IMR-90 (cell line): ENCODE data around the gene BPTF. TPM values are rescaled to one million over a fixed set of nuclear protein-coding genes. Genes with fewer than 3 reads are reported as not detected.
"Not testable (repeated sequence)": the region's sequence is repeated elsewhere in the genome, so short reads cannot be mapped to it uniquely, and the experiment has no call there.

ENCODE experiments used
- ATAC-seq: fragments of 200-7000 bp; cut with Tn5 transposase; 2 replicates; pipeline ENCODE4 v1.9.1; 2020; ENCODE audit warnings: low read depth, mild to moderate bottlenecking, moderate library complexity
- BruUV-seq: library from RNA; stranded (reverse); fragments of 400-500 nt; replicated peaks from 2 replicates; lab custom pipeline; 2021; lab: Mats Ljungman, UMichigan
- CTCF ChIA-PET: fragments of 300-600 bp; formaldehyde crosslinking; extraction: SDS; loops from one replicate; lab custom pipeline; 2021; ENCODE audit warnings: antibody characterized with exemption; lab: Yijun Ruan, JAX
- POLR2A ChIA-PET: fragments of 300-600 bp; sonication (Branson Sonifier 250); formaldehyde crosslinking; loops from one replicate; lab custom pipeline; 2022; ENCODE audit warnings: antibody characterized with exemption; ENCODE audit not compliant: unreplicated experiment; lab: Charles Lee
- DNase-seq: peaks from one replicate; pipeline ENCODE4 v3.0.0; 2013
- H2AFZ ChIP-seq: replicated peaks from 2 replicates; pipeline ENCODE3; 2013; ENCODE audit warnings: low read length, mild to moderate bottlenecking; ENCODE audit not compliant: poor library complexity
- H2AK5ac ChIP-seq: 2 replicates; pipeline ENCODE4 v1.6.1; 2013; ENCODE audit warnings: low read depth, low read length, inconsistent platforms
- H2AK9ac ChIP-seq: replicated peaks from 2 replicates; pipeline ENCODE3; 2013; ENCODE audit warnings: mild to moderate bottlenecking, low read depth, low read length, moderate library complexity; ENCODE audit not compliant: poor library complexity
- H2BK120ac ChIP-seq: 2 replicates; pipeline ENCODE4 v1.6.1; 2013; ENCODE audit warnings: low read depth, low read length, inconsistent platforms
- H2BK15ac ChIP-seq: 3 replicates; pipeline ENCODE4 v1.6.1; 2013; ENCODE audit warnings: low read depth, low read length, inconsistent platforms
- H2BK20ac ChIP-seq: 2 replicates; pipeline ENCODE4 v1.6.1; 2013; ENCODE audit warnings: low read depth, mild to moderate bottlenecking, inconsistent platforms, low read length, moderate library complexity
- H2BK5ac ChIP-seq: 2 replicates; pipeline ENCODE4 v1.6.1; 2013; ENCODE audit warnings: mild to moderate bottlenecking, low read depth, low read length, inconsistent platforms; ENCODE audit not compliant: poor library complexity, severe bottlenecking
- H3K14ac ChIP-seq: replicated peaks from 2 replicates; pipeline ENCODE4 v1.6.1; 2013; ENCODE audit warnings: low read depth, low read length, inconsistent platforms
- H3K18ac ChIP-seq: 2 replicates; pipeline ENCODE4 v1.6.1; 2013; ENCODE audit warnings: low read depth, low read length, control low read depth
- H3K23ac ChIP-seq: 2 replicates; pipeline ENCODE4 v1.6.1; 2013; ENCODE audit warnings: low read depth, low read length, inconsistent platforms
- H3K27ac ChIP-seq: 2 replicates; pipeline ENCODE4 v1.5.1; 2013; ENCODE audit warnings: mild to moderate bottlenecking, control low read depth, low read length; ENCODE audit not compliant: insufficient read depth
- H3K27me3 ChIP-seq: 2 replicates; pipeline ENCODE4 v1.6.1; 2013; ENCODE audit warnings: low read length; ENCODE audit not compliant: control insufficient read depth, insufficient read depth
- H3K36me3 ChIP-seq: 2 replicates; pipeline ENCODE4 v1.6.1; 2013; ENCODE audit warnings: low read length, mixed read lengths; ENCODE audit not compliant: control insufficient read depth, insufficient read depth
- H3K4ac ChIP-seq: 2 replicates; pipeline ENCODE4 v1.6.1; 2013; ENCODE audit warnings: low read depth, low read length, inconsistent platforms
- H3K4me1 ChIP-seq: 2 replicates; pipeline ENCODE4 v1.6.1; 2013; ENCODE audit warnings: low read length, mixed read lengths; ENCODE audit not compliant: control insufficient read depth, insufficient read depth
- H3K4me2 ChIP-seq: 2 replicates; pipeline ENCODE4 v1.6.1; 2013; ENCODE audit warnings: low read depth, mild to moderate bottlenecking, control low read depth, low read length, moderate library complexity
- H3K4me3 ChIP-seq: 2 replicates; pipeline ENCODE4 v1.5.1; 2013; ENCODE audit warnings: low read depth, mild to moderate bottlenecking, control low read depth, low read length, moderate library complexity; ENCODE audit not compliant: insufficient read depth
- H3K56ac ChIP-seq: 2 replicates; pipeline ENCODE4 v1.6.1; 2013; ENCODE audit warnings: low read length, inconsistent platforms; ENCODE audit not compliant: insufficient read depth; ENCODE audit errors: extremely low read depth
- H3K79me1 ChIP-seq, 2 experiments: 2 replicates each; pipeline ENCODE4 v1.6.1; 2013; ENCODE audit warnings: low read length in 2 of 2, inconsistent platforms in 1 of 2, low read depth in 1 of 2
- H3K9ac ChIP-seq: 2 replicates; pipeline ENCODE4 v1.6.1; 2013; ENCODE audit warnings: low read depth, low read length, control low read depth
- H3K9me1 ChIP-seq: 2 replicates; pipeline ENCODE4 v1.6.1; 2013; ENCODE audit warnings: low read length, inconsistent platforms; ENCODE audit not compliant: insufficient read depth
- H3K9me3 ChIP-seq: 2 replicates; pipeline ENCODE4 v1.6.1; 2013; ENCODE audit warnings: low read length; ENCODE audit not compliant: control insufficient read depth, insufficient read depth
- H4K20me1 ChIP-seq: 2 replicates; pipeline ENCODE4 v1.6.1; 2013; ENCODE audit warnings: low read length, inconsistent platforms; ENCODE audit not compliant: insufficient read depth
- H4K5ac ChIP-seq: 2 replicates; pipeline ENCODE4 v1.6.1; 2013; ENCODE audit warnings: mild to moderate bottlenecking, low read depth, low read length, control low read depth
- H4K8ac ChIP-seq, 2 experiments: 2 replicates each; pipeline ENCODE4 v1.6.1; 2013; ENCODE audit warnings: low read depth in 2 of 2, low read length in 2 of 2, control low read depth in 1 of 2, inconsistent platforms in 1 of 2
- H4K91ac ChIP-seq: 2 replicates; pipeline ENCODE4 v1.6.1; 2013; ENCODE audit warnings: low read depth, low read length, inconsistent platforms; ENCODE audit not compliant: insufficient read depth
- WGBS, 2 experiments: methylation state at CpG; one replicate each; pipeline versions ENCODE4 v1.1.5 to v1.1.7; 2013; ENCODE audit warnings: missing lambda C conversion rate in 2 of 2; ENCODE audit not compliant: insufficient read length in 1 of 2; ENCODE audit errors: extremely low coverage in 2 of 2; 5-methylcytosine and 5-hydroxymethylcytosine counted together
- dilution Hi-C: fragments of 300-500 bp; cut with HindIII; formaldehyde crosslinking; loops from one replicate; pipeline ENCODE4 v1.14.3; 2018; ENCODE audit warnings: low sequenced_read_pairs; ENCODE audit not compliant: unreplicated experiment
- in situ Hi-C: fragments of 300-500 bp; cut with MboI; formaldehyde crosslinking; loops from 3 replicates; pipeline ENCODE4 v1.14.3; 2019; ENCODE audit warnings: low sequenced_read_pairs, inconsistent platforms, mixed read lengths
- intact Hi-C: fragments of 100-400 bp; cut with micrococcal nuclease; formaldehyde crosslinking; loops from 2 replicates; pipeline ENCODE4 v1.10.0; 2022
- polyA plus RNA-seq, 3 experiments: library from polyadenylated mRNA; depleted of rRNA; stranded (reverse); fragments of >200 nt; gene quantifications; 2 replicates each; pipeline ENCODE4 v1.2.3, GENCODE V29; 2012; ENCODE audit warnings: low replicate concordance in 1 of 3
- total RNA-seq: library from RNA; depleted of rRNA; stranded (reverse); fragments of >200 nt; gene quantifications from 2 replicates; pipeline ENCODE4 v1.2.3, GENCODE V29; 2012

BPTF gene
- total and polyA plus RNA-seq, 2 of the 4 experiments (the other 2 are of a cell fraction), result 32.3 to 35.7 TPM

DNA sequence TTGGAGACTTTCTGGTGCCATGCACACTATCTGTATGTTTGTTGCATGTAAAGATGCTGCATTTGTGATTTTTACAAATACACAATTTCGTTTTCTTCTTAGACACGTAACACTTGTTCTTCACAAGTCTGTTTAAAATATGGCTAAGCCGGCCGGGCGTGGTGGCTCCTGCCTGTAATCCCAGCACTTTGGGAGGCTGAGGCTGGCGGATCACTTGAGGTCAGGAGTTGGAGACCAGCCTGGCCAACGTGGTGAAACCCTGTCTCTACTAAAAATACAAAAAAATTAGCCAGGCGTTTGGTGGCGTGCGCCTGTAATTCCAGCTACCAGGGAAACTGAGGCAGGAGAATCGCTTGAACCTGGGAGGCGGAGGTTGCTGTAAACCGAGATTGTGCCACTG, 195.5 kb downstream of the BPTF start:
- in situ Hi-C loops, H3K4me2 ChIP-seq, H2BK120ac ChIP-seq, BruUV-seq, H3K4ac ChIP-seq, H3K79me1 ChIP-seq, H2BK20ac ChIP-seq, H3K27ac ChIP-seq, DNase-seq, H3K9ac ChIP-seq, POLR2A ChIA-PET, H3K36me3 ChIP-seq, H2BK5ac ChIP-seq, H3K4me1 ChIP-seq, H2BK15ac ChIP-seq, H3K9me1 ChIP-seq, H3K27me3 ChIP-seq, dilution Hi-C loops, ATAC-seq, H3K18ac ChIP-seq, H3K9me3 ChIP-seq, intact Hi-C loops, H2AK5ac ChIP-seq, H4K20me1 ChIP-seq, CTCF ChIA-PET, H4K91ac ChIP-seq, H4K5ac ChIP-seq, H3K4me3 ChIP-seq, H2AK9ac ChIP-seq: not testable (repeated sequence)
- Histone ChIP-seq H4K8ac (peak overlapping the region; percentile 3 to 89; a peak in 1 of 4 replicates), H2AFZ (peak overlapping the region; percentile 96), H3K23ac (peak overlapping the region; percentile 84), H3K14ac (0 out of 2 replicates have a peak overlapping the region, but pooled peaks have one; percentile 61), H3K56ac (0 out of 2 replicates have a peak overlapping the region, but pooled peaks have one; percentile 48)
- 90% methylated on average over 4 of the region's 13 CpGs; no CpG with 5 or more reads in 1 of the 2 experiments for WGBS, 2 experiments
